Coronary artery (tissue), 2 donors: Measurements from ENCODE around the gene ASB18.

Experiments used
- DNase-seq: peaks from one replicate; pipeline ENCODE4 v3.0.0-alpha.2; 2017; ENCODE audit warnings: low spot score
- H3K27ac ChIP-seq, 2 donors: fragments of 200-600 bp; sonication (generic); one replicate each; pipeline ENCODE4 v1.5.1; 2016 to 2019
- H3K4me3 ChIP-seq: fragments of 200-600 bp; sonication (generic); 2 replicates; pipeline ENCODE4 v1.5.1; 2016; ENCODE audit warnings: mild to moderate bottlenecking, moderate library complexity
- TF ChIP-seq, protein P1 (sequence below): fragments of 200-600 bp; sonication (generic); IDR thresholded peaks from one replicate; pipeline ENCODE4 v1.5.1; 2019; ENCODE audit warnings: antibody characterized with exemption

ASB18 gene

DNA sequence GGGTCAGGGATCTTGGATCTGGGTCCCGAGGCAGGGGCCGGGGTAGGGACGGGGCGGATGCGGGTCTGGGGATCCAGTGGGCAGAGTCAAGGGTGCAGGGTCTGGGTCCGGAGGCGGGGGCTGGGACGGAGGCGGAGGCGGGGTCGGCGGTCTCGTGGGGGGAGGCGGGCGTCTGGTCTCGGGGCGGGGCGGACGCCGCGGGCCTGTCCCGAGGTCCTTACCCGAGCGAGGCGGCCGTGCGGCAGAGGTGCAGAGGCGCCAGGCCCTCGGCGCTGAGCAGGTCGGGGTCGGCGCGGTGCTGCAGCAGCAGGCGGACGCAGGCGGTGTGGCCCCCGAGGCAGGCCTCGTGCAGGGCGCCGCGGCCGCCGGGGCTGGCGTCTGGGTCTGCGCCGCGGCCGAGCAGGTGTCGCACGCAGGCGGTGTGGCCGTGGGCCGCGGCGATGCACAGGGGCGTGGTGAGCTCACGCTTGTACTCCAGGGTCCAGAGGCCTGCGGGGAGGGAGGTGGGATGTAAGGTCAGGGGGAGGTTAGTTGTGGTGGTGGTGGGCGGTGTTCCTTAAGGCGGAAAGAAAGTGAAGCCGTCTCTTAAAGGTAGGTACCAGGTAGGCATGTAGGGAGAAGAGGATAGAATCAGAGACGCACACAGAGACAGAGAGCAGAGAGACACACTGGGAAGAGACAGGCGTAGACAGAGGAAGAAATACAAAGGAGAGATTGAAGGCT, 26.6 kb downstream of the ASB18 start:
- Histone ChIP-seq H3K27ac (no peak overlapping the region), H3K4me3 (peak overlapping the region; percentile 45)
- TF ChIP-seq, protein P1, sequence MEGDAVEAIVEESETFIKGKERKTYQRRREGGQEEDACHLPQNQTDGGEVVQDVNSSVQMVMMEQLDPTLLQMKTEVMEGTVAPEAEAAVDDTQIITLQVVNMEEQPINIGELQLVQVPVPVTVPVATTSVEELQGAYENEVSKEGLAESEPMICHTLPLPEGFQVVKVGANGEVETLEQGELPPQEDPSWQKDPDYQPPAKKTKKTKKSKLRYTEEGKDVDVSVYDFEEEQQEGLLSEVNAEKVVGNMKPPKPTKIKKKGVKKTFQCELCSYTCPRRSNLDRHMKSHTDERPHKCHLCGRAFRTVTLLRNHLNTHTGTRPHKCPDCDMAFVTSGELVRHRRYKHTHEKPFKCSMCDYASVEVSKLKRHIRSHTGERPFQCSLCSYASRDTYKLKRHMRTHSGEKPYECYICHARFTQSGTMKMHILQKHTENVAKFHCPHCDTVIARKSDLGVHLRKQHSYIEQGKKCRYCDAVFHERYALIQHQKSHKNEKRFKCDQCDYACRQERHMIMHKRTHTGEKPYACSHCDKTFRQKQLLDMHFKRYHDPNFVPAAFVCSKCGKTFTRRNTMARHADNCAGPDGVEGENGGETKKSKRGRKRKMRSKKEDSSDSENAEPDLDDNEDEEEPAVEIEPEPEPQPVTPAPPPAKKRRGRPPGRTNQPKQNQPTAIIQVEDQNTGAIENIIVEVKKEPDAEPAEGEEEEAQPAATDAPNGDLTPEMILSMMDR, result no peak
- DNase-seq, result no peak

DNA sequence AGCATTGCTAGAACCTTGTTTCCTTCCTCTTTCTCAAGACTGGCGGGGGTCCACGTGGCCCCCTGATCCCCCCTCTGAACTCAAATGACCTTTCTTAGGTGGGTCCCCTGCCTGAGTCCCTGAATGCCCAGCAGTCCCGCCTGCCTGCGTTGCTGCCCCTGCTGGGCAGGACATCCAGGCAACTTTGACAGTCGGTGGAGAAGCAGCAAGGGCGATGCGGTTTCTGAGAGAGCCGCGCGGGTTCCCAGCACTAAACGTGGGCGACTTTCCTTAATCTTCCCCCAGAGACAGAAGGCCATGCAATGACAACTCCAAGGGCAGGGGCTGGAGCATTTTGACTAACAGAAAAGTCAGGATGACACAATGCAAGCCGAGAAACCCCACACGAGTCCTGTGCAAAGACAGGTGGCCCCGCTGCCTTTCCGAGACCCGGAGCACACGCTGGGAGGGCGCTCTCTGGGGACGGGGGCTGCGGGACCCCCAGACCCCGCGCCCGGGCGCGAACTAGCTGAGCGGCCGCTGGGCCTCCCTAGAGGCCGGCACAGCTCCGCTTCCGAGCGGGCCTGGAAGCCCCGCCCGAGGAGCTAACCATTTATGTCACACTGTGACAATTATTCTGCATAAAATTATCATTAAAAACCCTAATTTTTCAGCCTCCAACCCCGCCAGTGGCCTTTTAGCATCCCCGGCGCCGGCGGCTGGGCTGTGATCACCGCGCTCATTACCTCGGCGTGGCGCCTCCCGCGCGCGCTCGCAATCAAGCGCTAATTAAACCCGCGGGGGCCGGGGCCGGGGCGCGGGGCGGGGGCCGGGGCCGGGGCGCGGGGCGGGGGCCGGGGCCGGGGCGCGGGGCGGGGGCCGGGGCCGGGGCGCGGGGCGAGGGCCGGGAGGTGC, 27.4 kb downstream of the ASB18 start:
- DNase-seq, result no peak
- Histone ChIP-seq H3K4me3 (peak overlapping the region; percentile 45), H3K27ac (no peak overlapping the region)
- TF ChIP-seq, protein P1, result no peak

DNA sequence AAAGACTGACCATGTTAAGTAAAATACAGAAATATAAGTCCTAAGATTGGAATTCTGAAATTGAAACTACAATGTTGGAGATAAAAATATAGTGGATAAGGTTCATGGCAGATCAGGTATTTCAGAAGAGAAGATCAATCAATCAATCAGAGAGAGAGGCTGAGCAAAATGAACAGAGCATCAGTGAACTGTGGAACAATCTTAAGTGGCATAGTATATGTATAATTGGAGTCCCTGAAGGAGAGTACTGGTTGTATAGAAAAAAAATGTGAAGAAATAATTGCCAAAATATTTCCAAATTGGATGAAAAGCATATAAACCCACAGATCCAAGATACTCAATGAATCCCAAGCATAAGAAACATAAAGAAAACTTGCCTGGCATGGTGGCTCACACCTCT, 35.0 kb downstream of the ASB18 start:
- no peak overlapping the region for H3K4me3 ChIP-seq
- H3K27ac ChIP-seq, result no peak overlapping the region
- TF ChIP-seq, protein P1, result no peak
- no peak for DNase-seq

DNA sequence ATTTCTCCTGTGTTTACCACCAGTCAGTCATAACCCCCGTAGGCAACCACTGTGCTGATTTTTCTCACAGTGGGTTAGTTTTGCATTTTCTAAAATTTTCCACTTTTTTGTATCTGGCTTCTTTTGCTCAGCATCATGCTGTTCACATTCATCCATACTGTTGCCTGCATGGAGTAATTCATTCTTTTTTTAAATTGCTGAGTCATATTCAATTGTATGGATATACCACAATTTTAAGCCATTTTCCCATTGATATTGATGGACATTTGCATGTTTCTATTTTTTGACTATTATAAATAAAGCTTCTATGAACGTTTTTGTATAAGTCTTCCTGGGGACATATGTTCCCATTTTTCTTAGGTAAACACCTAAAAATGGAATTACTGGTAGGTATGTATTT, 40.5 kb downstream of the ASB18 start:
- DNase-seq, result no peak
- TF ChIP-seq, protein P1, result no peak
- H3K4me3 ChIP-seq, result no peak overlapping the region
- no peak overlapping the region for H3K27ac ChIP-seq

DNA sequence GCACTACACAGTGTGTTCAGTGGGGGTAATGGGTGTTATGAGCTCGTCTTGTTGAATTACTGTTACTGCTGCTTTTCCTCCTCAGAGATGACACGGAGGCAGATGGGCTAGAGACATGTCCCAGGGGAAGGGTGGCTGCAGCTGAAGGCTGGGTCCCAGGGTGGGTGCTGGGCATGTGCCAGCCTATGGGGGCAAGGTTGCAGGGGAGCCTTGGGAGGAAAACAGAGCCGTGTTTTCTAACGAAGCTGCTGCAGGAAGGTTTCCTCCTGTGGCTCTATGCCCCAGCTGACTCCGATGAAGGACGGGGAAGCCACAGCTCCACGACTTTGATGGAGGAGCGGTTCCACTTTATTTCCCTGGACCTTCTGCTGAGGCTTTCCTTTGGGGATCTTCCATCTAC, 42.4 kb downstream of the ASB18 start:
- DNase-seq, result no peak
- Histone ChIP-seq H3K27ac (no peak overlapping the region), H3K4me3 (no peak overlapping the region)
- TF ChIP-seq, protein P1, result no peak

DNA sequence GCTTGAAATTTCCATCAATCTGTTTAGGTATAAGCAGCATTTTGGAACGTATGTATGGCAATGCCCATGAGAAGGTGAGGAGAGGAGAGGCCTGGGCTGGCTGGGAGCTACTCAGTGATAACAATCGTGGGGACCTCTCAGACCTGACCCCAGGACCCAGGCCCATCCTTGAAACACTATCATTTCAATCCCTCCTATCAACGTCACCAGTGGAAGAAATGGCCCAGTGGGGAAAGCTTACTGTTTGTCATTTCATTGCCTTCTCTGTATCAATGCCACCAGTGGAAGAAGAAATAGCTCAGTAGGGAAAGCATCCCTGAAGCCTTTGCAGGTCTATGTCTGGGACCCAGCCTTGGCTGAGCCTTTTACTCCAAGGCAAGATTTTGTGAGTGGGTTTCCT, 44.8 kb downstream of the ASB18 start:
- TF ChIP-seq, protein P1, result no peak
- no peak overlapping the region for H3K4me3 ChIP-seq
- DNase-seq, result no peak
- no peak overlapping the region for H3K27ac ChIP-seq
